ENCODE data around the gene ABHD17A. TPM values are rescaled to one million over a fixed set of nuclear protein-coding genes. Genes with fewer than 3 reads are reported as not detected.

ABHD17A gene
- total RNA-seq, 1 donor from 2014 or later = 20.2 TPM

GRCh38 chr19:1847348-1847683 lies 38.0 kb downstream of the ABHD17A start:
- Histone ChIP-seq H2AFZ (replicated peaks) (no peak overlapping the region), H3K79me2 (ENCODE audit: low read depth) (peaks cover 58% of the 10 kb centered on the region), H3K27me3 (no peaks in the 10 kb centered on the region), H3K36me3 (no peaks in the 10 kb centered on the region), H4K20me1 (ENCODE audit: low read depth) (peaks cover 60% of the 10 kb centered on the region), H3K4me1 (peaks cover 9% of the 10 kb centered on the region), H3K4me3 (peak overlapping the region; percentile 100), H3K9me3 (ENCODE audit: low read depth) (no peaks in the 10 kb centered on the region), H3K9ac (peak overlapping the region; percentile 99), H3K4me2 (peak overlapping the region; percentile 99), H3F3A (ENCODE audit: low read depth) (peaks cover 15% of the 10 kb centered on the region), H3K27ac (no peak overlapping the region)
- Mint-ChIP-seq H3K36me3 (no peaks in the 10 kb centered on the region), H3K4me3 (peak overlapping the region; percentile 95), H3K9me3 (no peaks in the 10 kb centered on the region), H3K4me1 (peaks cover 22% of the 10 kb centered on the region), H3K27me3 (ENCODE audit: insufficient read depth, low read depth) (no peaks in the 10 kb centered on the region), H3K27ac (peak overlapping the region; percentile 97)
- DNase-seq (ENCODE audit: low spot score) = no peak
- no peak for TF ChIP-seq EZH2phosphoT487 (IDR thresholded peaks at IDR 0.05)
- TF ChIP-seq EZH2 (IDR thresholded peaks at IDR 0.05) = no peak
- TF ChIP-seq CTCF (IDR thresholded peaks at IDR 0.05) = no peak

GRCh38 chr19:1846517-1847204 lies 38.6 kb downstream of the ABHD17A start:
- Histone ChIP-seq H4K20me1 (ENCODE audit: low read depth) (peaks cover 67% of the 10 kb centered on the region), H3K36me3 (no peaks in the 10 kb centered on the region), H3K27ac (no peak overlapping the region), H3K9ac (no peak overlapping the region), H3K9me3 (ENCODE audit: low read depth) (no peaks in the 10 kb centered on the region), H3K4me1 (peaks cover 9% of the 10 kb centered on the region), H3K79me2 (ENCODE audit: low read depth) (peaks cover 65% of the 10 kb centered on the region), H2AFZ (replicated peaks) (no peak overlapping the region), H3K27me3 (no peaks in the 10 kb centered on the region), H3K4me3 (peak overlapping the region; percentile 100), H3K4me2 (peak overlapping the region; percentile 99), H3F3A (ENCODE audit: low read depth) (peaks cover 15% of the 10 kb centered on the region)
- Mint-ChIP-seq H3K4me3 (peak overlapping the region; percentile 95), H3K27me3 (ENCODE audit: insufficient read depth, low read depth) (no peaks in the 10 kb centered on the region), H3K4me1 (peaks cover 24% of the 10 kb centered on the region), H3K27ac (no peak overlapping the region), H3K36me3 (no peaks in the 10 kb centered on the region), H3K9me3 (no peaks in the 10 kb centered on the region)
- TF ChIP-seq EZH2phosphoT487 (IDR thresholded peaks at IDR 0.05) = no peak
- no peak for DNase-seq (ENCODE audit: low spot score)

DNA sequence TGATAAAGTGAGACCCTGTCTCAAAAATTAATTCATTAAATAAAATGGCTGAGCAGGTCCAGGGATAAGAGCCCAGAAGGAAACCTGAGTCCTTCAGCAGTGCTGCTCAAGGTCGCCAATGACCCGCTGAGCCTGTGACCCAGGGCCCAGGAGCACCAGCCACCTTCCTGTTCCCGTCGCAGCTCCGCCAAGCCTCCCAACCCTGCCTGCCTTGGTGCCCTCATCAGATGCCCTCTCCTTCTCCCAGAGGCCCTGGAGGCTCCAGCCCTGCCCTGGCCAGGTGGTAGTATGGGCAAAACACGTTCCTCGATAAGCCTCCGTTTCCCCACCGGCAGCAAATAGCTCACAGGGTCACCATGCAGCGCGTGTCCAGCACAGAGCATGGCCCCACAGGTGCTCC lies 39.7 kb downstream of the ABHD17A start:
- Histone ChIP-seq H3K4me3 (no peak overlapping the region), H3K9ac (no peak overlapping the region), H3K79me2 (ENCODE audit: low read depth) (peaks cover 75% of the 10 kb centered on the region), H3K36me3 (no peaks in the 10 kb centered on the region), H3F3A (ENCODE audit: low read depth) (peaks cover 15% of the 10 kb centered on the region), H3K27me3 (no peaks in the 10 kb centered on the region), H3K4me2 (no peak overlapping the region), H3K9me3 (ENCODE audit: low read depth) (no peaks in the 10 kb centered on the region), H3K4me1 (peaks cover 13% of the 10 kb centered on the region), H2AFZ (replicated peaks) (no peak overlapping the region), H4K20me1 (ENCODE audit: low read depth) (peaks cover 77% of the 10 kb centered on the region), H3K27ac (no peak overlapping the region)
- DNase-seq (ENCODE audit: low spot score) = no peak
- Mint-ChIP-seq H3K27me3 (ENCODE audit: insufficient read depth, low read depth) (no peaks in the 10 kb centered on the region), H3K4me1 (peaks cover 29% of the 10 kb centered on the region), H3K9me3 (no peaks in the 10 kb centered on the region), H3K4me3 (no peak overlapping the region), H3K27ac (no peak overlapping the region), H3K36me3 (no peaks in the 10 kb centered on the region)
- TF ChIP-seq EZH2 (IDR thresholded peaks at IDR 0.05) = no peak
- TF ChIP-seq EZH2phosphoT487 (IDR thresholded peaks at IDR 0.05) = no peak
- no peak for TF ChIP-seq CTCF (IDR thresholded peaks at IDR 0.05)

DNA sequence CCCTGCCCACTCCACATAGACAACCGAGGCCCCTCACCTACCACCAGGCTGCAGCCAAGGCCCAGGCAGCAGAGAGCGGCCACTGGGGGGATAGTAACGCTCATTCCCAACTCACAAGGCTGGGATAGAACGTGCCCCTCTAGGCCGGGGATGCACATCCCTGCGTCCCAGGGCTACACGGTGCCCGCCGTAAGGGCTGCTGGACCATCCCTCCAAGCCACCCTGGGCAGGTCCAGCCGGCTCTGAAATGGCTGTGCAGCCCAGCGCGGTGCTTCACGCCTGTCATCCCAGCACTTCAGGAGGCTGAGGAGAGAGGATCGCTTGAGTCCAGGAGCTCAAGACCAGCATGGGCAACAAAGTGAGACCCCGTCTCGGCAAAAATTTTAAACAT lies 40.2 kb downstream of the ABHD17A start:
- Histone ChIP-seq H3K27ac (no peak overlapping the region), H2AFZ (replicated peaks) (no peak overlapping the region), H3K4me2 (no peak overlapping the region), H4K20me1 (ENCODE audit: low read depth) (peaks cover 82% of the 10 kb centered on the region), H3K4me3 (no peak overlapping the region), H3F3A (ENCODE audit: low read depth) (peaks cover 15% of the 10 kb centered on the region), H3K4me1 (peaks cover 13% of the 10 kb centered on the region), H3K27me3 (no peaks in the 10 kb centered on the region), H3K9ac (no peak overlapping the region), H3K36me3 (no peaks in the 10 kb centered on the region), H3K9me3 (ENCODE audit: low read depth) (no peaks in the 10 kb centered on the region), H3K79me2 (ENCODE audit: low read depth) (peaks cover 80% of the 10 kb centered on the region)
- no peak overlapping the region for H3K4me3 Mint-ChIP-seq
- H3K4me1 Mint-ChIP-seq = peaks cover 32% of the 10 kb centered on the region
- H3K27ac Mint-ChIP-seq = no peak overlapping the region
- H3K36me3 Mint-ChIP-seq = no peaks in the 10 kb centered on the region
- H3K27me3 Mint-ChIP-seq (ENCODE audit: insufficient read depth, low read depth) = no peaks in the 10 kb centered on the region
- H3K9me3 Mint-ChIP-seq = no peaks in the 10 kb centered on the region
- no peak for TF ChIP-seq EZH2phosphoT487 (IDR thresholded peaks at IDR 0.05)
- TF ChIP-seq CTCF (IDR thresholded peaks at IDR 0.05) = no peak
- TF ChIP-seq EZH2 (IDR thresholded peaks at IDR 0.05) = no peak
- no peak for DNase-seq (ENCODE audit: low spot score)

Measured in neural progenitor cell (in vitro differentiated cells).